Measurements from ENCODE around the gene SERPINA12. TPM values are rescaled to one million over a fixed set of nuclear protein-coding genes. Genes with fewer than 3 reads are reported as not detected.
A peak's percentile ranks its signal among the peaks of the same experiment; 100 is the strongest.

Gene SERPINA12
- total RNA-seq, 1 experiment from 2014 or later = not detected

GRCh38 chr14:94462763-94463572 is 46.3 kb downstream of the SERPINA12 start:
- Histone ChIP-seq H3K27ac (ENCODE audit: insufficient read length, low read depth, low read length) (no peak overlapping the region), H3K4ac (ENCODE audit: low read depth, low read length) (no peak overlapping the region), H2BK12ac (ENCODE audit: insufficient read length, low read depth, low read length) (no peak overlapping the region), H3K18ac (ENCODE audit: insufficient read length, low read depth, low read length) (no peak overlapping the region), H3K14ac (ENCODE audit: insufficient read depth, low read length) (no peak overlapping the region), H4K8ac (replicated peaks; ENCODE audit: insufficient read length, low read depth, low read length) (no peak overlapping the region), H3K79me1 (ENCODE audit: insufficient read depth, low read depth, low read length, poor library complexity, severe bottlenecking) (no peaks in the 10 kb centered on the region), H3K9me3 (ENCODE audit: control insufficient read depth, low read depth, low read length) (no peaks in the 10 kb centered on the region), H2BK5ac (ENCODE audit: insufficient read length, low read length) (no peak overlapping the region), H2BK120ac (ENCODE audit: low read depth, low read length, poor library complexity, severe bottlenecking) (no peak overlapping the region), H3K27me3 (ENCODE audit: insufficient read depth, low read length) (no peaks in the 10 kb centered on the region), H4K91ac (ENCODE audit: insufficient read length, low read depth, low read length) (no peak overlapping the region), H3K23me2 (ENCODE audit: insufficient read length, low read depth, low read length, poor library complexity, severe bottlenecking) (no peaks in the 10 kb centered on the region), H2AFZ (ENCODE audit: low read length) (no peak overlapping the region), H3T11ph (ENCODE audit: low read length) (no peak overlapping the region), H4K5ac (ENCODE audit: insufficient read length, low read depth, low read length) (no peak overlapping the region), H2AK5ac (ENCODE audit: insufficient read length, low read length) (no peak overlapping the region), H3K4me2 (ENCODE audit: insufficient read depth, insufficient read length, low read length) (no peak overlapping the region), H3K79me2 (ENCODE audit: insufficient read depth, low read length) (no peaks in the 10 kb centered on the region), H3K56ac (ENCODE audit: insufficient read length, low read depth, low read length) (no peak overlapping the region), H3K9ac (ENCODE audit: extremely low read depth, insufficient read length, low read length) (no peak overlapping the region), H3K23ac (ENCODE audit: insufficient read length, low read depth, low read length) (no peak overlapping the region), H3K4me1 (ENCODE audit: insufficient read depth, low read length) (no peaks in the 10 kb centered on the region), H2BK15ac (ENCODE audit: low read depth, low read length) (no peak overlapping the region), H4K20me1 (ENCODE audit: control insufficient read depth, insufficient read depth, insufficient read length) (no peaks in the 10 kb centered on the region), H2BK20ac (ENCODE audit: low read depth, low read length, poor library complexity, severe bottlenecking) (no peak overlapping the region)
- peak; percentile 1 for DNase-seq
- no peak overlapping the region for H3K27ac Mint-ChIP-seq
- no peak overlapping the region for H3K4me3 Mint-ChIP-seq
- H3K9me3 Mint-ChIP-seq = peaks cover 20 to 22% of the 10 kb centered on the region in 2 experiments
- no peak for TF ChIP-seq CTCF (conservative IDR thresholded peaks at IDR 0.05)
- WGBS (ENCODE audit: extremely low coverage, insufficient read length, low lambda C conversion rate) = no CpG with 5 or more reads among the region's 7 CpGs
- peaks cover 12% of the 10 kb centered on the region for H3K27me3 Mint-ChIP-seq (ENCODE audit: low read depth)
- H3K4me1 Mint-ChIP-seq = peaks cover 8 to 10% of the 10 kb centered on the region in 2 experiments; a peak in 3 of 4 replicates
- H3K36me3 Mint-ChIP-seq (ENCODE audit: insufficient read depth in 1 of 3, low read depth in 3 of 3) = peaks cover 0 to 14% (median 6%) of the 10 kb centered on the region in 3 experiments; a peak in 4 of 7 replicates

Measured in H9 (cell line).